Measurements from ENCODE around the gene CCDC60.

CCDC60 gene

DNA sequence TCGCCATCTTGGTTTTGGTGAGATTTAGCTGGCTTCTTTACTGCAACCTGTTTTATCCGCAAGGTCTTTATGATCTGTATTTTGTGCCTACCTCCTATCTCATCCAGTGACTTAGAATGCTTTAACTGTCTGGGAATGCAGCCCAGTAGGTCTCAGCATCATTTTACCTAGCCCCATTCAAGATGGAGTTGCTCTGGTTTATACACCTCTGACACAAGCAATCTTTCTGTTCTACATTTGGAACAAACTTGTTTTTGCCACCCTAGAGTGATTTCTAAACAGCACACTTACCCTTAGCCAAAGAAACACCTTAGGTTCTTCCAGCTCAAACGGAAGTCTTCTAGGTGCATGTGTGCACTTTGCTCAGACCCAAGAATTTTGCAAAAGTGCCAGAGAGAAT is 122.3 kb downstream of the CCDC60 start:
- DNase-seq = no peak

DNA sequence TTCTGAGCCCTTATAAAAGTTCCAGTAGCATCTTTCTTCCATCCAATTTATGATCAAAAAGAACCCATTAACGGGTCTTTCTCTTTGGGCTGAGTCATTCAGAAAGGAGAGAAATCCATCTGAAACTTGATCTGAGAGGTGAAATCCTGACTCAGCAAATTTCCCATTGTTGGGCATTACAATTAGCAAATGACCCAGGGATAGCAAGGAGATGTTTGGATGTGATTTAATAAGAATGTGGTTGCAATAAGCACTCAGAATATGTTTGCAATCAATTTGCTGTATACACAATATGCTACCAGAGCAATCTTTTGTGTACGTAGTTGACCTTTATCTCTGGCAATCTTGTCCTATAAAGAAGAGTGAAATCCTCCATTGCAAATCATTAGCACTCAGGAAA is 122.7 kb downstream of the CCDC60 start:
- DNase-seq = no peak

DNA sequence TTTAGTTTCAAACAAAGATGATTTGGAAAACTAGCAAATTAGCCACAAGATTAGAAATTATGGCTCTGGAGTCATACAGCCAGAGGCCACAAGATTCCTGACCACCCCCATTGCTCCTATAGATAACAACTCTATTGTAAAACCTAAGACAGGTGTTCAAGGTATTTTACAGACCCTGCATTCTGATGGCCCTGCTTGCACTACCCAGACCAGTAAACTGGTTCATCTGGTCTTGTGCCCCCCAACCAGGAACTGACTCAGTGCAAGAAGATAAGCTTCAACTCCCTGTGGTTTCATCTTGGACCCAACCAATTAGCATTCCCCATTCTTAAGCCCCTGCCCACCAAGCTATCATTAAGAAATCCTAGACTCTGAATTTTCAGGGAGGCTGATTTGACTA is 125.0 kb downstream of the CCDC60 start:
- DNase-seq = no peak

DNA sequence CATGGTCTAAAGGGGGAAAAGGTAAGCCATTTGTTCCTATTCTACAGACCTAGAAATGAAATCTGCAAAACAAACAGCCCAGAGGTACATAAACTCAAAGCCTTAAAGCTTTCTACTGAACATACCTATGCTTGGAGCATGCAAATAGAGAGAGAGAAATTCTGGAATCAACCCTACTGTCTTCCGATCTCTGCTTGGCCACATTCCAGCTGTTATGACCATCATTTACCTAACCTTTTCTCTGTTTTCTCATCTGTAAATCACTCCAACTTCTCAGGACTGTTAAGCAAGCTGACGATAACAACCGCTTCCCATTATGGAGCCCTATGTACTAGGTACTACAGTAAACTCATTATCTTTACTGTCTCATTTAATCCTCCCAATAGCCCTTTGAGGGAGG is 126.3 kb downstream of the CCDC60 start:
- DNase-seq = no peak

- DNase-seq = no peak
Observed at GRCh38 chr12:119461636-119462214, 127.2 kb downstream of the CCDC60 start.

GRCh38 chr12:119463211-119463926 is 128.8 kb downstream of the CCDC60 start:
- DNase-seq = no peak

DNA sequence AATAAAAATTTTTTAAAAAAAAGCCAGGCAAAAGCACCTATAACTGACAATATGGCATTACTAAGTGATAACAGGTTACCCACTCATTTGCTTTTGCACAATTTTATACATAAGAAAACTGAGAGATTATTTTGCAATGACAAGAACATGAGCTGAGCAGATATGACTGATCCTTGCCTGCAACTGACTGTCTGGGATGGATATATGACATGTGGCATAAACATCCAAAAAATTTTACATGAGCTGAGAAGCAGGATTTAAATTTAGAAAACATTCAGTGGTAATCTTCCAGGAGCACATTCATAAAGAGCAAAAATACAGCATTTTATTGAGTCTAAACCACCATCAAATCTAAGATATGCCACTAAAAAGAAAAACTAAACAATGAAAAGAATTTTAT is 133.8 kb downstream of the CCDC60 start:
- DNase-seq = no peak

DNA sequence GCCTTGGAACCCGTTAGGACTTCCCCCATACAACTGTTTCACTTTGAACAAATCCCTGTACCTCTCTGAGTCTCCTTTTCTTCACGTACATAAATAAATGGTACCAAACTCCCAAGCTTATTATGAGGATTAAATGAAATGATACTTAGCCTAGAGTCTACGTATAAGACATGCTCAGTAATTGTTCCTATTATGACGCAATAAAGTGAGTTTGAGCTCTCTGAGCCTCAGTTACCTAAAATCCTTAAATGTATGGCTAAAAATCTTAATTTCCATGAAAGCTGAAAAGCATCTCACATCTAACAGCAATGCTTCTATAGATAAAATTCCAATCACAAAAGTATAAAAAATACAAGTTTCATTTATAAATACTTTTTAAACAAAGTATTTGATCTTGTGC is 141.1 kb downstream of the CCDC60 start:
- no peak for DNase-seq

GRCh38 chr12:119476951-119477350 is 142.4 kb downstream of the CCDC60 start:
- DNase-seq = no peak

GRCh38 chr12:119479121-119479561 is 144.6 kb downstream of the CCDC60 start:
- DNase-seq = peak; percentile 45

- no peak for DNase-seq
Observed at GRCh38 chr12:119480551-119480950, 146.0 kb downstream of the CCDC60 start.

GRCh38 chr12:119486599-119487154 is 152.1 kb downstream of the CCDC60 start:
- DNase-seq = peak; percentile 43

- DNase-seq = no peak
Observed at GRCh38 chr12:119491814-119492213, 157.3 kb downstream of the CCDC60 start.

GRCh38 chr12:119500209-119500608 is 165.7 kb downstream of the CCDC60 start:
- no peak for DNase-seq

- DNase-seq = no peak
Observed at GRCh38 chr12:119501052-119501451, 166.5 kb downstream of the CCDC60 start.

- no peak for DNase-seq
Observed at GRCh38 chr12:119505001-119505400, 170.5 kb downstream of the CCDC60 start.

GRCh38 chr12:119512772-119513497 is 178.4 kb downstream of the CCDC60 start:
- DNase-seq = no peak

DNA sequence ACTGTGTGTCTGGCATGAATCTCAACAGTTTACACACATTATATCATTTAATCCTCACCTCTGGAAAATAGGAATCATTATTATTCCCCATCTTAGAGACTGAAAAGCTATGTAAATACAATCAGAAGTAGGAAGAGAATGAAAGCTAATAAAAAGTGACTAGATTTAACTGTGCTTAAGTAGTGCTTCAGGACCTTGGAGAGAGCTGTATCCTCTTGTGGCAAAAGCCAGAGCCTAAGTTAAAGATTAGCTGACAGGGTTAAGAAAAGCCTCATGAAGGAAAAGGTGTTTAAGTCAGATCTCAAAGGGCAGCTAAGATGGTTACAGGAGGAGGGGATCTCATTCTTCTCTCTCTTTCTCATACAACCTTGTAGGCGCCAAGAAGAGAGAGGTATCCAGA is 193.7 kb downstream of the CCDC60 start:
- no peak for DNase-seq

GRCh38 chr12:119540476-119540875 is 205.9 kb downstream of the CCDC60 start:
- DNase-seq = no peak

DNA sequence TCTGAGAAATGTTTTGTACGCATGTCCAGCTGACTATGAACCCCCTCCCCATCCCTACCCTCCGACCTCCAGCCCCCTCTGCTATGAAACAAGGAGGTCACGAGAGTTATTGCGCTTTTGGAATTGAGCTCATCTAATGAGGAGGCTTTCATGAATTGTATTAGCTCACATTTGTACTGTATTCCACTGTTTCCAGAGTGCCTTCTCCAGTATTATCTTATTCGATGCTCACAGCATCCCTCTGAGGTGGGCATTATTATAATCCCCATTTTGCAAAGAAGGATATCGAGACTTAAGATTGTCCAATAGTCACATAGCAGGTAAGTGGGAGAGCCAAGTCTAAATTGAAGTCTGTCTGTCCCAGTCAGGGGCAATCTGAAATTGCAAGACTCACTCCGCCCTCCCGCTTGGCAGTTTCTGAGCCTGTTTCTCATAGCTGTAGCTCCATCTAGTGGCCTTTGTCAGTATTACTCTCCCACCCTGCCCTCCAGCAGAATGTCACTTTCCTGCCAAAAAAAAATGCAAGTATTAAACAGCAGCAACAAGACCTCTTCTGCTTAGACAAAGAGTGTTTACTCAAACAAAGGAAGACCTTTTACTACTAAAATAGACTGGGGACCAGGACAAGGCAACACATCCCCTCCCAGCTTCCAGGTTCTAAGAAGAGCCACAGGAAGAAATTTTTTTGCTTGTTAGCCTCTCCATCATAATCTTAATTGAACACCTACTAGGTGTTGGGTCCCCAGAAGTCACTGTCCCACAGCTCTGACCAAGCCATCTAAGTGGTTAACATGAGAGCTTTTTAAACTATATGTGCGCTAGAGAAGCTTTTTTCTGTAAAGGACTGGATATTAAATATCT is 210.5 kb downstream of the CCDC60 start:
- DNase-seq = peak; percentile 63

DNA sequence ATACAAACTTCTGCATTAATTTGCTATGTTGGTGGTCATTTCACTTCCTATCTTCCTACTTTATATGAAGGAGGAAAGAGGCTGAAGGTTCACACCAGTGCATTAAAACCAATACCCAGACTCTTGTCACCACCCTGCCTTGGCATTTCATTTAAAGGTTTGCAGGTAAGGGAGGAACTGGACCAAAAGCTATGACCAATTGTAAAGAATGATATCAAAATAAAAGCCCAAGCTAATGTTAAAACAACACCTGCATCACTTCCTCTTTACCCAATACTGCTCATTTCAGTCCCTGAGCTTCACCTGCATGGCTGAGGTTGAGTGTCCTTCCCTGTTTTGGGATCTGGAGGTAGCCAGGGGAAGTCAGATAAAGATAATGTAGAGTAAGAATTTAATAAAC is 211.8 kb downstream of the CCDC60 start:
- DNase-seq = no peak

DNA sequence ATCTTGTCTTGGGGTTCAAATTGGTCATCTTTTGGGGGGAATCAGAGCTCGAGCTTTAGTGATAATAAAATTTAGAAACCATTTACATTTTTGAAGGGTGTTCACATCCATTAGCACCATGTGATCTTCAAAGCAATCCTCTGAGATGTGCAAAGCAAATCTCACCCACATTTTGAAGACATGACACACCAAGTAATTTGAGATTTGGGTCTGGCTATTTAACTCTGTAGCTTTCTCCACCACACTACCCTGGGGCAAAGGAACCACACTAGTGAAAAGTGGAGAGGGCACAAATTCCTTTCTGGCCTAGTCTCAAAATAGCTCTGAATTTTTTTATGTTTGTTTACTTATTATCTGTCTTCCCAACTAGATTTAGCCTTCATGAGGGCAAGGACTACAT is 212.5 kb downstream of the CCDC60 start:
- no peak for DNase-seq

- DNase-seq = no peak
Observed at GRCh38 chr12:119556854-119557253, 222.3 kb downstream of the CCDC60 start.
